Fibroblast of peridontal ligament (primary cell): ENCODE measurements around the gene CDK16.
A peak's percentile ranks its signal among the peaks of the same experiment; 100 is the strongest.

ENCODE experiments used
- DNase-seq: peaks from one replicate; pipeline ENCODE4 v3.0.0-alpha.2; 2010; ENCODE audit errors: extremely low read depth

The CDK16 gene

DNA sequence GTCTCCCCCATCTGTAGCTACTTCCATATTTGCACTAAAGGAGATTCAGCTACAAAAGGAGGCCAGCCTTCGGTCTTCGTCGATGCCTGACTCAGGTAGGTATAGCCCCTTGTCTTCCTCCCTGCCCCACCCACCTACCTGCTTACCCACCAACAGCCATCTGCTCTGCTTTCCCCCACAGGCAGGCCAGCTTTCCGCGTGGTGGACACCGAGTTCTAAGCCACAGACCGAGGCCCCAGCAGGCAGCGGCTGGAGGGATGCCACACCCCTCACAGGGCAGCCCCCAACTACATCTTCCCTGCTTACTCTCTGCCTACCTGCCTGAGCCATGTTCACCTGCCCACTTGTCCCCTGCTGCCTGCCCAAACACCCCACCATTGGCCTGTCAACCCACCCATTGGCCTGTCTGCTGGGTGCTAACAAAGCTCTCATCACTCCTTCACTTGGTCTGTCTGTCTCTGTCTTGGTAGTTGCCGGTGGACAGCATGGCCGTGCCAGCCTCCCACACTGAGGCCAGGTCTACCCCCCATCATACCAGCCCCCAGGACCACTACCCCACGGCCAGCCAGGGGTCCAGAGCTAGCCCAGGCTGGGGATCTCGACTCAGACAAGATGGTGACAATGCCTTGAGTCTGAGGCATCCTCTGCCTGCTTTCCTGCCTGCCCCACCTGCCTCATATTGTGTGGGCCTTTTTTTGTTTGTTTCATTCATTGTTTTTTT is 10.2 kb downstream of the CDK16 start:
- DNase-seq, result no peak

DNA sequence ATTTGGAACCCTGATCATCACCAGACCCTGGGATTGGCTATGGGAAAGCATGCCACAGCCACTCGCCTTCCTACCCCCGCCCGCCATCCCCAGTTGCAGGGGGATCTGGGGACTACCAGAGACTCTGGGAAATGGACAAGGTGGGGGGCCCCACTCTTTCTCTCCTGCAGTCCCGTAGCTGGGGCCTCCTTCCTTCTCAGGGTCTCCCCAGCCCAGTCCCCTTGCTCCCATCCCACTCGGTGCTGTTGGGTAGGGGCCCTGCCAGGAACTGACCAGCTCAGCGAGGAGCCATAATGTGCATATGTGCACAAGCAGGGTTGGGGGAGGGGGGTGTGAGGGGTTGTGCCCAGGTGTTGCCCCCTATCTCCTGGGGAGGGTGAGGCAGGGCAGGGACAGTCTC is 10.9 kb downstream of the CDK16 start:
- DNase-seq, result no peak

DNA sequence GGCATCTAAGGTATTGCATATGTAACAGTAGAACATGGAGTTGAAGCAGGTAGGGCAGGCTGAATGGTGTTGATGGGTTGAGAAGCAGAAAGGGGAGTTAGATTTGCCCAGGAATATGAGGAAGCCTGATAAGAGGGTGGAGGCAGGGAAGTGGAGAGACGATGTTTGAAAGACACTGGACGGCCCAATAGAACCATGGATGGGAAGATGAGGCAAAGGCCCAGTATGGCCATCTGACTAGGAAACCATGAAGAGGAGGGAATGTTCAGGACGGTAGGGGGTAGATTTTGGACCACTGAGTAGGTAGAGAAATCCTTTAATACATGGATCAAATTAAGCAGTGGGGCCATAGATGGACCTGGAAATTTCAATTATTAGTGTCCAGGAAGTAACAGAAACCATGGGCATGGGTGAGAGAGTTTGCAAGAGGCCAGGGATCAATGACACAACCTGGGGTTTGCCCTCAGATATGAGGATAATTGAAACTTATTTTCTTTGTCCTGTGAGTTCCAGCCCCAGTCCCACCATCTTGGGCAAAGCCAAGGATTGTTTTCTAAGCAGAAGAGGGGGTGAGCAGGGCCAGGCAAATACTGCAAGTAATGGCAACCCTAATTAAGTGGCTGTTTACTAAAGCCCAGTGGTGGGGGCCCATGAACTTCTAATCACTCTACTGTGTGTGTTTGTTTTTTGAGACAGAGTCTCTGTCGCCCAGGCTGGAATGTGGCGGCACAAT is 11.8 kb downstream of the CDK16 start:
- DNase-seq, result no peak

DNA sequence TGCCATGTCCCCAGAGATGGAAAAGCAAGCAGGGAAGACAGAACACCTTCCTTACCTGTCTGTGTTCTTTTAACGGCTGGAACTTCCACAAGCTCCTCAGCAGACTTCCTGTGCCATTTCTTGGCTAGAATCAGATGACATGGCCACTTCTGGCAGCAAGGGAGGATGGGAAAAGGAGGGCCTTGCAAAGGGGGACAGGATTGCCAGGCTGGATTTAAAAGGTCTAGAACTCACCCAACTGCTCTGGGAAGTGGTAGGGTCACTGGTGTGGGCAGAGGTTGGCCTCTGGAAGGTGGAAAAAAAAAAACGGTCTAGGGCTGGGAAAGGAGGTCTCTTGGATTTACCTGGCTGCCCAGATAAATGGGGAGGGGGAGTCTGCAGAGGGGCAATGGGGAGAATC is 12.7 kb downstream of the CDK16 start:
- no peak for DNase-seq

DNA sequence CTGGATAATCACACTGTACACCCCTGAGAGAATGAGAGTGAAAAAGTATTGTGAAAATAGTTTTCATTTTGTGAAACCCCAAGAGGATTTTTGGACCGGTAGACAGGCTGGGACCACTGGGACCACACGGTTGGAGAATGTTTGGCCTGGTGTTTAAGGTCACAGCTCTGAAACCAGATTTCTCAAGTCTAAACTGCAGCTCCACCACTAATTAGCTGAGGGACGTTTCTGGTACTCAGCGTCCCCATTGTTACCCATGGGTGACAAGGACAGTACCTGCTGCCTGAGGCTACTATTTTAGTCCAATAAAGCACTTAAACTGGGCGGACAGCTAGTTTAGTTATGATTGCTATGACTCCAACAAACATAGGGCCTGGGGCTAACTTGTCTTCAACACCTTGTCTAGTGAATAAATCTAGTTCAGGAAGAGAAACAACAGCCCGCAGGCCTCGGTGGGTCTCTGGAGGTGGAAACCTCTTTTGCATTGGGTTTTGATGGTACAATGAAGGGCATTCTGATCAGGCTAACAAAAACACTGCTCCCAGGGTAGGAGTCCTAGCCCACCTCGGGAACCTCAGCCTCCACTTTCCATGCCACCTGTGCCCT is 13.8 kb downstream of the CDK16 start:
- DNase-seq, result no peak

DNA sequence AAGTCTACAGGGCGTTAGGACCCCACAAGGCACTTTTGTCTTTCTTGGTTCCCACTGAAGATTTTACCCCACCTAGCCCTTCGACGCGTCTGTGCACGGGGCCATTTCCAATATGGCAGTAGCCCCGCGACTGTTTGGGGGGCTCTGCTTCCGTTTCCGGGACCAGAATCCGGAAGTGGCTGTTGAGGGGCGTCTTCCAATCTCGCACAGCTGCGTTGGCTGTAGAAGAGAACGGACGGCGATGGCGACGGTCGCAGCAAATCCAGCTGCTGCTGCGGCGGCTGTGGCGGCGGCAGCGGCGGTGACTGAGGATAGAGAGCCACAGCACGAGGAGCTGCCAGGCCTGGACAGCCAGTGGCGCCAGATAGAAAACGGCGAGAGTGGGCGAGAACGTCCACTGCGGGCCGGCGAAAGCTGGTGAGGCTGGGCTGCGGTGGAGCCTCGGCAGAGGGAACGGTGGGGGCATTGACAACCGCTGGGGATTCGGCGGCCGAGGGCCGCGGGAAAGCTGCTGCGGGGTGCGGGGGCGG is 14.4 kb downstream of the CDK16 start, which contains the start of gene USP11:
USP11 (plus strand) TSS at position 207 of the 530 bp plus-strand sequence; CDS start at position 242, 35 bp downstream.
- DNase-seq, result peak; percentile 52

DNA sequence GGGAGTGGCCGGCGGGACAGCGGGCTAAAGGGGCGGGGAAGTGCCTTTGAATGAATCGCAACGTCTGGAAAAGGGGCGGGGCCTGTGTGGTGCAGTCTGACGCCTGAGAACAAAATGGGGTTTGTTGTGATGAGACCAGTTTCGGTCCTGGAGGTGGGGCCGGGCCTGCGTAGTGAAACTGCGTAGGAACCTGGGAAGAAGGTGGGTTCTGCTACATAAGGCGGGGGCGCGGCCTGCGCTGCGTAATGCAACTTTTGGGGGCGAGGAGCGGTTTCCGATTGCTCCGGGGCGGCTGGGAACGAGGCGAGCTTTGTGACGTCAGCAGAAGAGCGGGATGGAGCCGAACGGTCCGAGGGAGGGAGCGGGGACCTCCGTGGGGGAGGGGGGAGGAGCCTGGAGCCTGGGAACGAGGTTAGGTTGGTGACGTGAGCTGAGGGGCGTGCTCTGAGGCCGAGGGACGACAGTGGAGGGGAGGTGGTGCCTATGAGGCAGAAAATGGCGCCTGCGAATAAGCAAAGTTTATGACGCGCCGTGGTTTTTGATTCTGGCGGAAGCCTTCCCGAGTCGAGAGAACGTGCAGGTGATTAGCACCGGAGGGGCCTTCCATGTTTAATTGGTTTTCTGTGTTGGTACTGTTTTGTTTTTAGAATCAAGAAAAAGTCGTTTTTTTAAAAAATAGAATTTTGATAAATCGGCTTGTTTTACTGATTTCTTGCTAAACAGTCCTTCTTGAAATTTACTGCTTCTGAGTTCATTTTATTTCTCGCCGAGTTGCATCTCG is 15.0 kb downstream of the CDK16 start:
- peak; percentile 96 for DNase-seq

DNA sequence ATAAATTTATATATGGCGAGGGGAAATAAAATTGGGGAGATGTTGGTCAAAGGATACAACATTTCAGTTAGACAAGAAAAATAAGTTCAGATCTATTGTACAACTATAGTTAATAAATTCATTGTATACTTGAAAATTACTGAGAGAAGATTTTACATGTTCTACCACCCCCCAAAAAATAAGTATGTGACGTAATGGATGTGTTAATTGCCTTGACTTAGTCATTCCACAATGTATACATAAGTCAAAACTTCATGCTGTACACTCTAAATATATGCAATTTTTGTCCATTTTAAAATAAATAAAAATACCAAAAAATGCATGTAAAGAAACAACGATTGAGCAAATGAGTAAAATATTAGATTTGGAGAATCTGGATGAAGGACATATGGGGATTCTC is 16.1 kb downstream of the CDK16 start:
- DNase-seq, result peak; percentile 35

DNA sequence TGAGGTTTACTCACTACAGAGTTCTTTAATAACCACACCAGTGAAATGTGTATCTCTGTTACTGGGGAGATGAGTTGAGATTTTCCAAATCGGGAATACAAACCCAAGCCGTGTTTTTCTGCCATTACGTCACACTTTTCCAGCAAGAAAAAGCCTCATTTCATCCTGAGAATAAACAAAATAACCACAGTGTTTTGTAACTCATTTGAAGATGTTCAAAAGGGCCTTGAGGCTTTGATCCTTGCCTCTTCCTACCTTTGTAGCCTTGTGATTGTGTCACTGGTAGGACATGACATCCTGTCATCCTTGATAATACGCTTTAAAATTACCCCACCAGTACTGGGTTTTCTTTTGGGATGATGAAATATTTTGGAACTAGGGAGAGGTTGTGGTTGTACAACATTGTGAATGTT is 17.2 kb downstream of the CDK16 start:
- DNase-seq, result peak; percentile 81

DNA sequence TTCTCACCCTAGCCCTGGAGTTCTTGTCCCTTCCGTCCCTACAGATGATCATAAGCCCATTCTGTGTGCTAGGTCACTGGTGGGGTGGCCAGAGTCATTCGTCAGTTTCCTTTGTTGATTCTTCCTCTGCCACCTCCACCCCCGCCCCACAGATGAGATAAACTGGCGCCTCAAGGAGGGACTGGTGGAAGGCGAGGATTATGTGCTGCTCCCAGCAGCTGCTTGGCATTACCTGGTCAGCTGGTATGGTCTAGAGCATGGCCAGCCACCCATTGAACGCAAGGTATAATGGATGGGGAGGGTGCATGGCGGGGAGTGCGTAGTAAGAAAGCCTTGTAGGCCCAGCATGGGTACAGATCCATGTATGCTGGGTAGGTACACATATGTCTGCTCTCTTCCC is 20.7 kb downstream of the CDK16 start:
- DNase-seq, result no peak

DNA sequence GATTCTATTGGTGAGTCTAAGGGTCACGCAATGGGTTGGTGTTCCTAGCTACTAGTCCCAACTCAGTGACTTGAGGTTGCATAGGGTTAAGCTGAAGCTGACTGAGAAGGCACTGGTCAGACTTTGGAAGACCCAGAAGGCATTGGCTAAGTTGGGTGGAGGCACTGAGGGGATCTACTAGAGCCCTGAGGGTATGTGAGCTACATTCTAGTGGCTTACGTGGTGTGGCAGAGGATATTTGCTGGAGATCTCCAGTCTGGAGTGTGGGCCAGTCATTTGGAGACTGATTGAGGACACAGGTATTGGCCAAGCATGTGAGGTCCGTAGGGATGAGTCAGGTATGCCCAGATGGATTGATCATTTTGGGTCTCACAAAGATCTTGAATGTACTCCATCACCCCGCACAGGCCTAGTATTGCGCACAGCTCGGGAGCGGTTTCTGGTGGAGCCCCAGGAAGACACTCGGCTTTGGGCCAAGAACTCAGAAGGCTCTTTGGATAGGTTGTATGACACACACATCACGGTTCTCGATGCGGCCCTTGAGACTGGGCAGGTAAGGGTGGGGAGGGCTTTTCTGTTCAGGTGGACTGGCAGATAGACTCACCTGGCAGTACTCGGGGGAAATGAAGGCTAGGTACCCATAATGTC is 21.5 kb downstream of the CDK16 start:
- no peak for DNase-seq

DNA sequence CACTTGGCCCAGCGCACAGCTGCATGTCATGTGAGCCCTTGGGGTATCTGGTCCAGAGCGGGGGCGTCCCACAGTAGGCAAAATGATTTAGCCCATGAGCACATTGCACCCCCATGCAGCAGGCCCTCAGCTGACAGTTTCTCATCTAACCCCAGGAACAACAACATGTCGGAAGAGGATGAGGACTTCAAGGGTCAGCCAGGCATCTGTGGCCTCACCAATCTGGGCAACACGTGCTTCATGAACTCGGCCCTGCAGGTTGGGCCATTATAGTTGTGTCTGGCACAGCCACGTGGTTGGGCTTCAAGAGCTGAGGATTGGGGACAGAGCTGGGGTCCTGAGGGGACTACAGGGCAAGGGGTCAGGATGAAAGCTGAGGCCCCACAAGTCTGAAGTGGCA is 22.1 kb downstream of the CDK16 start:
- no peak for DNase-seq

DNA sequence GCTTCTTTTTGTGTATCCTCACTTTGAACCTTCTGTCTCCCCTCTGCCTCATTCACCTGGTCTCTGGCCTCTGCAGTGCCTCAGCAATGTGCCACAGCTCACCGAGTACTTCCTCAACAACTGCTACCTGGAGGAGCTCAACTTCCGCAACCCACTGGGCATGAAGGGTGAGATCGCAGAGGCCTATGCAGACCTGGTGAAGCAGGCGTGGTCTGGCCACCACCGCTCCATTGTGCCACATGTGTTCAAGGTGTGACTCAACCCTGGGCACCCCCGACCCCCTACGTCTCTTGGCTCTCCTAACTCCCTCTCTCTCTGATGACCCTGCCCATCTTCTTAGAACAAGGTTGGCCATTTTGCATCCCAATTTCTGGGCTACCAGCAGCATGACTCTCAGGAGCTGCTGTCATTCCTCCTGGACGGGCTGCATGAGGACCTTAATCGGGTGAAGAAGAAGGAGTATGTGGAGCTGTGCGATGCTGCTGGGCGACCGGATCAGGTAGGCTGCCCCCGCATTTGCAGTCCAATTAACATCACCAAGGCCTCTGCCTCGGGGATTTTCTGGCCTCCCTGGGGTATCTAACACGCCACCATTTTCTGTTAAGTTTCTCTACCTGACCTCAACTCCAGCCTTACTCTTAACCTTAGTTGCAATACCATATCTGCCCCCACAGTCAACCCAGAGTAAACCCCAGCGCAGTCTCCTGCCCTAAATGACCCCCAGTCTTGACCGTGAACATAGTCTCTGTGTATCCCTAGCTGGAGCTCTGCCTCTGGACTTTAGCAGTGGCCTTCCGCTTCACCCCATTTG is 22.9 kb downstream of the CDK16 start:
- no peak for DNase-seq

DNA sequence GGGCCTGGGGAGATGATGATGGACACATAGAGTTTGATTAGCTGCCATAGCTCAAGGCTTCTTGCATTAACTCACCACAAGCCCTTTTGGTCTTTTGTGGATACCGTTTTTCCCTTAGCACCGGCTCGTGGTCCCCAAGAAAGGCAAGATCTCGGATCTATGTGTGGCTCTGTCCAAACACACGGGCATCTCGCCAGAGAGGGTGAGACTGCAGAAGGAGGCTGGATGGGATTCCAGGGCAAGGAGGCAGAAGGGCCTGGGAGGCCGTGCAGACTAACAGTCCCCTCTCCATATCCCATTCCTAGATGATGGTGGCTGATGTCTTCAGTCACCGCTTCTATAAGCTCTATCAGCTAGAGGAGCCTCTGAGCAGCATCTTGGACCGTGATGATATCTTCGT is 23.8 kb downstream of the CDK16 start:
- no peak for DNase-seq

DNA sequence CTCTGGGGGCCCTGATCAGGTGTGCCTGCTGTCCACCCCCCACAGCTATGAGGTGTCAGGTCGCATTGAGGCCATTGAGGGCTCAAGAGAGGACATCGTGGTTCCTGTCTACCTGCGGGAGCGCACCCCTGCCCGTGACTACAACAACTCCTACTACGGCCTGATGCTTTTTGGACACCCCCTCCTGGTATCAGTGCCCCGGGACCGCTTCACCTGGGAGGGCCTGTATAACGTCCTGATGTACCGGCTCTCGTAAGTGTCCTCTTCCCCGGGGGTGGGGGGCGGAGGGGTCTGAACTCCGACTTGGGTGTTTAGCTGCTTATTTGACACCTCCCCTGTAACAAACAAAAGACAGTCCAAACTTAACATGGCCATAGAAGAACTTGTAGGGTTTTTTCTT is 24.9 kb downstream of the CDK16 start:
- no peak for DNase-seq

DNA sequence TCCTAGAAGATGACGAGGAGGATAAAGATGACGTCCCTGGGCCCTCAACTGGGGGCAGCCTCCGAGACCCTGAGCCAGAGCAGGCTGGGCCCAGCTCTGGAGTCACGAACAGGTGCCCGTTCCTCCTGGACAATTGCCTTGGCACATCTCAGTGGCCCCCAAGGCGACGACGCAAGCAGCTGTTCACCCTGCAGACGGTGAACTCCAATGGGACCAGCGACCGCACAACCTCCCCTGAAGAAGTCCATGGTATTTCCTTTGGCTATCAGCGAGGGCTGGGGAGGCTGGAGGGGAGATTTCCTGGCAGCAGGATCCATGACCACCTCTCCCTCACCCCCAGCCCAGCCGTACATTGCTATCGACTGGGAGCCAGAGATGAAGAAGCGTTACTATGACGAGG is 26.2 kb downstream of the CDK16 start:
- DNase-seq, result no peak

DNA sequence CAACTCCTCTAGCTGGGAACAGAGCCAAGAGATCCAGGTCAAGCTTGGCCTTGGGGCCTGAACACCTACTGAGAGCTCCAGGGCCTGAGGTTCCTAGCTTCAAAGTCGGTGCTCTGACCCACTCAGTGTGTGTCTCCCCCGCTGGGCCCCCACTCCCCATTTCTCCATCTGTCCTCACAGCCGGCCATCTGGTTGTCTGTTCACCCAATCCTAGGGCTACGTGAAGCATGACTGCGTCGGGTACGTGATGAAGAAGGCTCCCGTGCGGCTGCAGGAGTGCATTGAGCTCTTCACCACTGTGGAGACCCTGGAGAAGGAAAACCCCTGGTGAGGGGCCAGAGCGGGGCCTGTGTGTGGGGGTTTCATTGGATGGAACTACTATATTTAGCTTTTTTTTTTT is 26.7 kb downstream of the CDK16 start:
- no peak for DNase-seq

DNA sequence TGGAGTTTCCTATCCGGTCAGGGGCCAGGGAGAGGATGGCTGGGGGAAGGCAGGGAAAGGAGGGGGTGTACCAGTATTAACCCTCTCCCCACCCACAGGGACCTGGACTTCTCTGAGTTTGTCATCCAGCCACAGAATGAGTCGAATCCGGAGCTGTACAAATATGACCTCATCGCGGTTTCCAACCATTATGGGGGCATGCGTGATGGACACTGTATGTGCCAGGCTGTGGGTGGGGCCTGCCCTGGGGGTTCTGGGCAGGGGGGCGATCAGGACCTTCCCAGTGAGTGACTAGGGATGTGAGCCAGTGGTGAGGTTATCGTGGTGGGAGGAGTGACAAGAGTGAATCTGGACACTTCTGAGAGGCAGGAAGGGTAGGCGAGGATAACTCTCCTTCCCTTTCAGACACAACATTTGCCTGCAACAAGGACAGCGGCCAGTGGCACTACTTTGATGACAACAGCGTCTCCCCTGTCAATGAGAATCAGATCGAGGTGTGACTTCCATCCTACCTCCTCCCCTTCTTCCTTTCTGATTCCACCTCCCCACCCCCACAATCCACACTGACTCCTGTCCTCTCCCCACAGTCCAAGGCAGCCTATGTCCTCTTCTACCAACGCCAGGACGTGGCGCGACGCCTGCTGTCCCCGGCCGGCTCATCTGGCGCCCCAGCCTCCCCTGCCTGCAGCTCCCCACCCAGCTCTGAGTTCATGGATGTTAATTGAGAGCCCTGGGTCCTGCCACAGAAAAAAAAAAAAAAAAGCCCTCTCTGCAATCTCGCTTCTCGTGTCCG is 28.9 kb downstream of the CDK16 start:
- peak; percentile 25 for DNase-seq

DNA sequence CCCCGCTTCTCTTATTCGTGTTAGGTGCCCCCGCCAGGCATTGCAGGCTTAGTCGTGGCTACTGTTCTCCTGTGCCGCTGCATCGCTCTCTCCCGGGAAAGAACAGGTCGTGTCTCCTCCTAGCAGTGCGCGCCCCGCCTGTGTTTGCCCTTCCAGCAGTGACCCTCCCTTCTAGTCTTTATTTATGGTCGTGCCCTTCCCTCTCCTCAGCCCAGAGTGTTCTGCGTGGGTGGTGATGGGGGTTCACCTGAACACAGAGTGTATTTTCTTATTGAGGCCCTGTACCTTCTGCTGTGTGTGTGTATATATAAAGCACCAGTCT is 29.5 kb downstream of the CDK16 start:
- DNase-seq, result no peak

DNA sequence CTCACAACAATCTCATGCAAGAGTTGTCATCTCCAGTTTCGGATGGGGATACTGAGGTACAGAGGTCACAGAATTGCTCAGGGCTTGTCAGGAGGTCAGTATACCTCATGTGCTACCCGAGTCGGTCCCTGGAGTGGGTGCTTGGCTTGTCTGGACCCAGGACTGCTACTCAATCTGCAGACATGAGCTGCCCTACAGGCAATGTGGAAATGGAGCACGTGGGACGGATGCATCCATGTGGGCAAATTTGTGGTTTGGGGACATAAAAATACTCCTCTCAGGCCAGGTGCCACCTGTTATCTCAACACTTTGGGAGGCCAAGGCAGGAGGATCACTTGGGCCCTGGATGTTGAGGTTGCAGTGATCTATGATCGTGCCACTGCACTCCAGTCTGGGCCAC is 30.1 kb downstream of the CDK16 start:
- DNase-seq, result no peak
